Measurements from ENCODE around the gene MAP3K3. TPM values are rescaled to one million over a fixed set of nuclear protein-coding genes. Genes with fewer than 3 reads are reported as not detected.
A peak's percentile ranks its signal among the peaks of the same experiment; 100 is the strongest.

MAP3K3 gene
- total and polyA plus RNA-seq, 9 of the 15 experiments (the other 6 are each of a cell fraction or from before 2014, with no cell fraction given) = 0.69 to 16.5 (median 12.1) TPM

GRCh38 chr17:63699638-63700527, 77.7 kb downstream of the MAP3K3 start, which contains the start of gene LIMD2 (continued):
- TF ChIP-seq E2F6 (IDR thresholded peaks at IDR 0.05; ENCODE audit: borderline replicate concordance in 1 of 2, extremely low read depth in 1 of 2, insufficient read depth in 1 of 2, insufficient read length in 1 of 2, low read depth in 1 of 2, low read length in 1 of 2, poor library complexity in 1 of 2, severe bottlenecking in 1 of 2) (peak in 1 of 2 experiments; percentile 59), VEZF1 (CRISPR knock-in tag; IDR thresholded peaks at IDR 0.05) (peak; percentile 76), NONO (IDR thresholded peaks at IDR 0.05; ENCODE audit: low read depth in 2 of 2, low read length in 1 of 2) (no peak), ZNF740 (CRISPR knock-in tag; IDR thresholded peaks at IDR 0.05) (no peak), ZNF740 (tag; IDR thresholded peaks at IDR 0.05) (no peak), PRPF4 (IDR thresholded peaks at IDR 0.05; ENCODE audit: insufficient read depth, low read depth, low read length, poor library complexity, severe bottlenecking) (no peak), GTF2E2 (tag; IDR thresholded peaks at IDR 0.05) (no peak), ARID3A (IDR thresholded peaks at IDR 0.05; ENCODE audit: borderline replicate concordance, low read depth, low read length) (no peak)
